Measurements from ENCODE around the gene CD86.
"Not testable (repeated sequence)": the region's sequence is repeated elsewhere in the genome, so short reads cannot be mapped to it uniquely, and the experiment has no call there.

CD86 gene

GRCh38 chr3:122055215-122055614, at the start of gene CD86:
CD86 (plus strand) TSS chr3:122055362; CDS start chr3:122055490, 128 bp downstream.
- DNase-seq (ENCODE audit: low read depth) = no peak

- no peak for DNase-seq (ENCODE audit: low read depth)
Observed at GRCh38 chr3:122006267-122006666, 48.9 kb upstream of the CD86 start.

- DNase-seq (ENCODE audit: low read depth) = no peak
Observed at GRCh38 chr3:122008166-122008565, 47.0 kb upstream of the CD86 start.

- no peak for DNase-seq (ENCODE audit: low read depth)
Observed at GRCh38 chr3:122010506-122010905, 44.7 kb upstream of the CD86 start.

GRCh38 chr3:122011396-122011795, 43.8 kb upstream of the CD86 start:
- no peak for DNase-seq (ENCODE audit: low read depth)

- no peak for DNase-seq (ENCODE audit: low read depth)
Observed at GRCh38 chr3:122012821-122013220, 42.3 kb upstream of the CD86 start.

- no peak for DNase-seq (ENCODE audit: low read depth)
Observed at GRCh38 chr3:122013448-122013925, 41.7 kb upstream of the CD86 start.

- DNase-seq (ENCODE audit: low read depth) = no peak
Observed at GRCh38 chr3:122014741-122015140, 40.4 kb upstream of the CD86 start.

- DNase-seq (ENCODE audit: low read depth) = no peak
Observed at GRCh38 chr3:122019493-122019892, 35.7 kb upstream of the CD86 start.

GRCh38 chr3:122021037-122021436, 34.1 kb upstream of the CD86 start:
- DNase-seq (ENCODE audit: low read depth) = no peak

GRCh38 chr3:122021811-122022401, 33.3 kb upstream of the CD86 start, which contains the start of gene ILDR1:
ILDR1 (minus strand) TSS chr3:122022247; CDS start chr3:122022077, 170 bp downstream.
- no peak for DNase-seq (ENCODE audit: low read depth)

GRCh38 chr3:122023335-122023910, 31.7 kb upstream of the CD86 start:
- DNase-seq (ENCODE audit: low read depth) = no peak

- no peak for DNase-seq (ENCODE audit: low read depth)
Observed at GRCh38 chr3:122024800-122025199, 30.4 kb upstream of the CD86 start.

- DNase-seq (ENCODE audit: low read depth) = no peak
Observed at GRCh38 chr3:122025296-122025695, 29.9 kb upstream of the CD86 start.

GRCh38 chr3:122030381-122031122, 24.6 kb upstream of the CD86 start:
- peak; percentile 47 for DNase-seq (ENCODE audit: low read depth)

GRCh38 chr3:122031123-122031468, 24.1 kb upstream of the CD86 start:
- DNase-seq (ENCODE audit: low read depth) = no peak

- DNase-seq (ENCODE audit: low read depth) = no peak
Observed at GRCh38 chr3:122032531-122032930, 22.6 kb upstream of the CD86 start.

- no peak for DNase-seq (ENCODE audit: low read depth)
Observed at GRCh38 chr3:122033023-122033422, 22.1 kb upstream of the CD86 start.

GRCh38 chr3:122047296-122047695, 7.9 kb upstream of the CD86 start:
- DNase-seq (ENCODE audit: low read depth) = not testable (repeated sequence)

GRCh38 chr3:122047773-122048172, 7.4 kb upstream of the CD86 start:
- DNase-seq (ENCODE audit: low read depth) = not testable (repeated sequence)

GRCh38 chr3:122052968-122053367, 2.2 kb upstream of the CD86 start:
- no peak for DNase-seq (ENCODE audit: low read depth)

- DNase-seq (ENCODE audit: low read depth) = no peak
Observed at GRCh38 chr3:122057671-122058070, 2.5 kb downstream of the CD86 start.

- DNase-seq (ENCODE audit: low read depth) = no peak
Observed at GRCh38 chr3:122058294-122058693, 3.1 kb downstream of the CD86 start.
